ENCODE data around the gene CD302.
"Not testable (repeated sequence)": the region's sequence is repeated elsewhere in the genome, so short reads cannot be mapped to it uniquely, and the experiment has no call there.

The CD302 gene

DNA sequence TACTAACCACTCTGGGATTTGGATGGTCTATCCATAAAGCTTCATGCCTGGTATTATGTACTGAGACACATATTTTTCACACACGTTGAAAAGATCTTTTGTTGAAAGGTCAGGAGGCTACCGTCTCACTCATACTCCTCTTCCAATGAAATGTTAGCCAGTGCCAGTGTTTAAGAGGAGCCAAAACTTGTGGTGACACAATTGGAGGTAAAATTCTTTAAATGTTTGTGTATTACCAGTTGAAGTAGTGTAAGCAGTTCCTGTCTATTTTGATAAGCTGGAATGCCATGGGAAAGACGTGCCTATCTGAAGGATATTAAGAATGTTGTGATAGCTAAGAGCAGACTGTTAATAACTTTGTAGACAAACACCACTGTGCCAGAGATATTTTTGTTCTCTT lies 53.6 kb downstream of the CD302 start:
- no peak for DNase-seq

DNA sequence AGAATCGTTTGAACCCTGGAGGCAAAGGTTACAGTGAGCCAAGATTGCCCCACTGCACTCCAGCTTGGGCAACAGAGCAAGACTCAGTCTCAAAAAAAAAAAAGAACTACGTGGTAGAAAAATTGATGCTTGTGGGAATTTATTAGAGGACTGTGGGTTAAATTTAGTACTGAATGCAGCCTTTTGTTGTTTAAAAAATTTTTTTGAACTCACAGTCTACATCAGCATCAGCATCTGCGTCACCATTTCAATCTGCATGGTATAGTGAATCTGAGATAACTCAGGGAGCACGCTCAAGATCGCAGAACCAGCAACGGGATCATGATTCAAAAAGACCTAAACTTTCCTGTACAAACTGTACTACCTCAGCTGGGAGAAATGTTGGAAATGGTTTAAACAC lies 55.2 kb downstream of the CD302 start:
- DNase-seq, result no peak

DNA sequence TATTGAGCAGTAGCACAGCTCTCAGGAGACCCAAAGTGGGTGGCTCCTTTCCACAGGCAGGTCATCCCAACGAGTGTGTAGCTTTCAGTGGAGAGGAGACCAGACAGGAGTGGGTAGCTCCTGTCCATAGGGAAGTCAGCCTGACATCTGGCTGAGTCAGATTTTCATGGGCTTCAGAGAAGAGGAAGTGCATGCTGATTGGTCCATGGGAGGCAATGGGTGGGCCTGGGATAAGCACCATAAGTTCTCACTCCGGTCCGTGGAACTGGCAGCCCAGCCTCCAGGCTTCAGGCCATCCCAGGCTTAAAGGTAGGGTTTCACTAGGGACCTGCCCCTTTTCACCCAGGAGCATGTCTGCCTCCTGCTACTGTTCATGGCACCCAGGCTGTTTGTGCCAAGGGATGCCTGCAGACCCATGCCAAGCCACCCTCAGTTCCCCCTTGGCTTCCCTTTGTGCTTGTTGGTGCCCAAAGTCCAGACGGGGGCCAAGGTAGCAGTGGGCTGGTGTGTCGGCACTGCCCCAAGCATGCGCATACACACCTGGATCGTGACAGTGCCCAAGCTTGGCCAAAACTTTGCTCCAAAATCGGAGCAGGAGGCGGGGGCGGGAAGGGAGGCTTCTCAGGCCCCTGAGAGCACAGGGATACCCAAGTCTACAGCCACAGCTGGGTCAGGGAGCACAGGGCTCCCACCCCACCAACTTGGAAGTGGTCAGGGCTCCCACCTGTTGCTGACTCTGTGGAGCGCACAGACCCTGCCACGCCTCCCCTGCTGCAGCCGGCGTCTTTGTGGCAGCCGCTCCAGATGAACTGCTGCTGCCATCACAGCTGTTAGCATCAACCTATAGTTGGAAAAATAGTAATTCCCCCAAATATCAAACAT lies 59.3 kb downstream of the CD302 start:
- no peak for DNase-seq

DNA sequence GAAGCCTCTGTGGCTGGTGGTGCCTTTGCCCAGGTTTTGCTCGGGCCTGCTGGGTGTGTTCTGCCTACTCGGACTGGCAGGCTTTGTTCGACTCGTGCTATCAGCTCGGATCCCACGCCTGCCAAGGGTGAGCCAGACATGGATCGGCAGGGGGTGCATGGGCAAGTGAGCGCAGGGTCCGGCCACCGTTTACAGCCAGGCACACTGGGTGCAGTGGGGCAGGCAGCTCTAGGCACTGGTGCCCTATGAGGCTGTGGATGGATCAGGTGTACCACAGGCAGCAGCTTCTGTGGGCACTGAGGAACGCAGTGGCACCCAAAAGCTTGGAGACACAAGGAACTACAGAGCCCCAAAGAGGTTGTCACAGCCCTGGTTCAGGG lies 60.1 kb downstream of the CD302 start:
- no peak for DNase-seq

DNA sequence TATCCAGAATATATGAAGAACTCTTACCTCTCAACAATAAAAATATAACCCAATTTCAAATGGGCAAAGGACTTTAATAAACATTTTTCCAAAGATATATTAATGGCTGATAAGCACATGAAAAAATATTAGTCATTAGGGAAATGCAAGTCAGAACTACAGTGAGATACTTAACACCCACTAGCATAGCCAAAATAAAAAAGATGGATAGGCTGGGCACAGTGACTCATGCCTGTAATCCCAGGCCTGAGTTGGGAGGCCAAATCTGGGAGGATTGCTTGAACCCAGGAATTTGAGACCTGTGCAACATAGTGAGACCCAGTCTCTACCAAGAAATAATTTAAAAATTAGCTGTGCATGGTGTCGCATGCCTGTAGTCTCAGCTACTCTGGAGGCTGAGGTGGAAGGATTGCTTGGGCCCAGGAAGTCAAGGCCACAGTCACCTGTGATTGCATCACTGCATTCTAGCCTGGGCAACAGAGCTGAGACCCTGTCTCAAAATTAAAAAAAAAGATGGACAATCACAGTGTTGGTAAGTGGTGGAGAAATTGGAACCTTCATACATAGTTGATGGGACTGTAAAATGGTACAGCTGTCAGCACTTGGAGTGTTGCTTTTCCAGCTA lies 60.6 kb downstream of the CD302 start:
- DNase-seq, result no peak

DNA sequence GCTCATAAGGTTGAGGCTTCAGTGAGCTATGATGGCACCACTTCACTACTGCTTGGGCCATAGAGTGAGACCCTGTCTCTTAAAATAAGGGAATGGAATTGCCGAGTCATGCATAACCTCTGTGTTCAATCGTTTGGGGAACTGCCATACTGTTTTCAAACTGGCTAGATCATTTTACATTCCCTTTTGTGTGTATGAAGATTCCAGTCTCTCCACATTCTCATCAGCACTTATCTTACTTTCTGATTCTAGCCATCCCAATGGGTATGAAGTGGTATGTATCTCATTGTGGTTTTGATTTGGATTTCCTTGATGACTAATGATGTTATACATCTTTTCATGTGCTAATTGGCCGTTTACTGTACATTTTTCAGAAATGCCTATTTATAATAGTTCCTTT lies 62.0 kb downstream of the CD302 start:
- DNase-seq, result no peak

DNA sequence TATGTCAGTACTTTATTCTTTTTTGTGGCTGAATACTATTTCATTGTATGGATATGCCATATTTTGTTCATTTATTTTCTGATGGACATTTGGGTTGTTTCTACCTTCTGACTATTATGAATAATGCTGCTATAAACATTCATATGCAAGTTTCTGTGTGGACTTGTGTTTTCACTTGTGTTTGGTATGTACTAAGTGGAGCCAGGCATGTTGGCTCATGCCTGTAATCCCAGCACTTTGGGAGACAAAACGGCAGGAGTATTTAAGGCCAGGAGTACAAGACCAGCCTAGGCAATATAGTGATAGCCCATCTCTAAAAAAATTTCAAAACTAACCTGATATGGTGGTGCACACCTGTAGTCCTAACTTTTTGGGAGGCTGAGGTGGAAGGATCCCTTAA lies 62.4 kb downstream of the CD302 start:
- no peak for DNase-seq

DNA sequence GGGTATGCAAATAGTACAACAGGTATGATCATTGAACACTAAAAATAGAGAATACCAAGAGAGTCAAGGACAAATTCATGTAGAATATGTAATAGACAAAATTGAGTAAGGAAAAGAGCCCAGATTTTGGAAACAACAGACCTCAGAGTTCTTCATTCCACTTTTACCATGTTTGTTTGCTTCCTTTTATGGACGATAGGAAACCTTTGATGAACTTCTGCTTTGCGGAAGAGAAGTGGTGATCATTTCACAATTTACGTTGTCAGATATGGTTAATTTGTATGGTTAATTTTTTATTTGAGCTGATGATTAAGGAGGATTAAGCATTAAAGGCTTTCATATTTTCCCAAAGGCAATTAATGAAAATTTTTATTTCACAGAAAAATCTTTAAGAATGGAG lies 69.4 kb downstream of the CD302 start:
- no peak for DNase-seq

DNA sequence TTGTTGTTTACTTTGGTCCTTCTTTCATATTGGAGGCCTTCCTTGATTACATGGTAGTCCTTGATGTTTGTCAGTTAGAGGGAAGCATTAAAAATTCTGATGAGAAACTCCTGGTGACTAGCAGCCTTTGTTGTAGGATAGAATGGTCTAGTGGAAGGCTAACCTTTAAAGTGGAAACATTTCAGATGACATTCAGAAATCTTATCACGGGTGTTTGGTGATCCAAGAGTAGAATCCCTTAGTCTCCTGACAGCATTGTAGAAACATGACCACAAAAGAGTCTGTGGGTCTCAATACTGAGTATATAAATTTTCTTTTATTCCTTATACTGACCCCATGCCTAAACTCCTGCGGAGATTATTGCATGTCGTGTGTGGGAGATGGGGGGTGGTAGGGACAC lies 72.3 kb downstream of the CD302 start:
- DNase-seq, result no peak

DNA sequence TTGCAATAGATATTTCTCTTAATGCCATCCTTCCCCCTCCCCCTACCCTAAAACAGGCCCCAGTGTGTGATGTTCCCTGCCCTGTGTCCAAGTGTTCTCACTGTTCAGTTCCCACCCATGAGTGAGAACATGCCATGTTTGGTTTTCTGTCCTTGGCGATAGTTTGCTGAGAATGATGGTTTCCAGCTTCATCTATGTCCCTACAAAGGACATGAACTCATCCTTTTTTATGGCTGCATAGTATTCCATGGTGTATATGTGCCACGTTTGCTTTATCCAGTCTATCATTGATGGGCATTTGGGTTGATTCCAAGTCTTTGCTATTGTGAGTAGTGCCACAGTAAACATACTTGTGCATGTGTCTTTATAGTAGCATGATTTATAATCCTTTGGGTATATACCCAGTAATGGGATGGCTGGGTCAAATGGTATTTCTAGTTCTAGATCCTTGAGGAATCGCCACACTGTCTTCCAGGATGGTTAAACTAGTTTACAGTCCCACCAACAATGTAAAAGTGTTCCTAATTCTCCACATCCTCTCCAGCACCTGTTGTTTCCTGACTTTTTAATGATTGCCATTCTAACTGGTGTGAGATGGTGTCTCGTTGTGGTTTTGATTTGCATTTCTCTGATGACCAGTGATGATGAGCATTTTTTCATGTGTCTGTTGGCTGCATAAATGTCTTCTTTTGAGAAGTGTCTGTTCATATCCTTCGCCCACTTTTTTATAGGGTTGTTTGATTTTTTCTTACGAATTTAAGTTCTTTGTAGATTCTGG lies 73.0 kb downstream of the CD302 start:
- not testable (repeated sequence) for DNase-seq

DNA sequence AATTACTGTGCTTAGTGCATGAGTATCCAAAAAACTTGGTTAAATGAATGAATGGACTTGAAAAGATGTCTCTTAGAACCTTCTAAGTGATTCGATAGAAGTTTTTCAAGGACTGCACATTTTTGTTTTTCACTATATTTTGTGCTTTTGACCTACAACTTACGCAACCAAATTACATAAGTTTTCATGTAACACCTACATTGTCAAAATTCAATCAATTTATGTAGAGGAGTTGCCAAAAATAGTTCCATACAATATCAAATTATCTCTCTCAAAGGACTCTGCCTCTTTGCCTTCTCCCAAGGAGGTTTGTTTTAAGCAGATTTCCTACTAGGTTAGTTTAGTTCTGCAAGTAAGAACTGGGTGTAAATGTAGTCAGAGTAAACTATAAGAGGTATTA lies 75.4 kb downstream of the CD302 start:
- DNase-seq, result no peak

DNA sequence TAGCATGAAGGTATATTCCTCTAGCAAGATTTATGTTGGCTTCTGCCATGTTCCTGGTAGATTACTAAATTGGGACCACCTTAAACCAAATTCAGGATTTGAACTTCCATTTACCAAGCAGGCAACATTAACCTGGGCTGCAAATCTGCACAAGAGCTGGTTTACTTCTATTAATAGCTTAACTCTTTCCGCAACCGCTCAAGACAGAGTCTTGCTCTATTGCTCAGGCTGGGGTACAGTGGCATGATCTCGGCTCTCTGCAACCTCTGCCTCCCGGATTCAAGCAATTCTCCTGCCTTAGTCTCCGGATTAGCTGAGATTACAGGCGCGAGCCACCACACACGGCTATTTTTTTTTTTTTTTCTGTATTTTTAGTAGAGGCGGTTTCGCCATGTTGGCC lies 77.3 kb downstream of the CD302 start:
- DNase-seq, result no peak

Data from effector CD4-positive, alpha-beta T cell (primary cell).